Activated T-helper 2 cell treated with anti-CD3 and anti-CD28 coated beads, Interferon-gamma antibody, Interleukin-2, Interleukin-4, amounts not matched to agents 10 μg/mL and 5 μg/mL and 100 μg/mL, durations not matched to agents 14 hours and 24 hours and 36 hours (primary cell): ENCODE measurements around the gene PPM1D. TPM values are rescaled to one million over a fixed set of nuclear protein-coding genes. Genes with fewer than 3 reads are reported as not detected.
A peak's percentile ranks its signal among the peaks of the same experiment; 100 is the strongest.
"Not testable (repeated sequence)": the region's sequence is repeated elsewhere in the genome, so short reads cannot be mapped to it uniquely, and the experiment has no call there.

Experiments used
- DNase-seq: peaks from one replicate; pipeline ENCODE4 v3.0.0; 2021; ENCODE audit warnings: low spot score
- H3K27ac Mint-ChIP-seq: one replicate; pipeline ENCODE4 v1.8.0; 2021; ENCODE audit warnings: mixed read lengths
- H3K27me3 Mint-ChIP-seq: one replicate; pipeline ENCODE4 v1.8.0; 2021; ENCODE audit warnings: low read depth, mixed read lengths
- H3K36me3 Mint-ChIP-seq: one replicate; pipeline ENCODE4 v1.8.0; 2021; ENCODE audit warnings: low read depth, mixed read lengths
- H3K4me1 Mint-ChIP-seq: one replicate; pipeline ENCODE4 v1.8.0; 2021; ENCODE audit warnings: low read depth, mixed read lengths
- H3K4me3 Mint-ChIP-seq: one replicate; pipeline ENCODE4 v1.8.0; 2021; ENCODE audit warnings: low read depth, mild to moderate bottlenecking, moderate library complexity, mixed read lengths
- H3K9me3 Mint-ChIP-seq: one replicate; pipeline ENCODE4 v1.8.0; 2021; ENCODE audit warnings: mixed read lengths
- intact Hi-C: fragments of 100-400 bp; cut with micrococcal nuclease; formaldehyde crosslinking; loops from one replicate; pipeline ENCODE4 v1.15.1; 2023
- total RNA-seq: library from RNA; stranded (reverse); gene quantifications from 2 replicates; pipeline ENCODE4 v1.2.3, GENCODE V29; 2022

PPM1D gene
- total RNA-seq, 1 donor from 2014 or later: 14.9 TPM

DNA sequence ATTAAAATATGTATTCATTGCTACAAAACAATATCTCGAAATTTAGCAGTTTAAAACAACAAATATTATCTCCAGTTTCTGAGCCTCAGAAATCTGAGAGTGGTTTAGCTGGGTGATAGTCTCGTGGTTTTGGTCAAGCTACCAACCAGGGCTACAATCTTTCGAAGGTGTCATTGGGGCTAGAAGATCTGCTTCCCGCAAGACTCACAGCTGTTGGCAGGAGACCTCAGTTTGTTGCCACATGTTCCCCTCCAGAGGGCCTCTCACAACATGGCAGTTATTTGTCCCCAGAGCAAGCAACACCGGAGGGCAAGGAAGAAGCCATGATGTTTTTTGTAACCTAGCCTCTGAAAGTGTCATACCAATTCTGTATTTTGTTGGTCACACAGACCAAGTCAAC, 65.6 kb downstream of the PPM1D start:
- intact Hi-C loops: no loop called here
- no peak for DNase-seq
- Mint-ChIP-seq H3K4me3 (no peak overlapping the region), H3K27me3 (no peaks in the 10 kb centered on the region), H3K36me3 (peaks cover 18% of the 10 kb centered on the region), H3K9me3 (no peaks in the 10 kb centered on the region), H3K4me1 (no peaks in the 10 kb centered on the region), H3K27ac (no peak overlapping the region)

DNA sequence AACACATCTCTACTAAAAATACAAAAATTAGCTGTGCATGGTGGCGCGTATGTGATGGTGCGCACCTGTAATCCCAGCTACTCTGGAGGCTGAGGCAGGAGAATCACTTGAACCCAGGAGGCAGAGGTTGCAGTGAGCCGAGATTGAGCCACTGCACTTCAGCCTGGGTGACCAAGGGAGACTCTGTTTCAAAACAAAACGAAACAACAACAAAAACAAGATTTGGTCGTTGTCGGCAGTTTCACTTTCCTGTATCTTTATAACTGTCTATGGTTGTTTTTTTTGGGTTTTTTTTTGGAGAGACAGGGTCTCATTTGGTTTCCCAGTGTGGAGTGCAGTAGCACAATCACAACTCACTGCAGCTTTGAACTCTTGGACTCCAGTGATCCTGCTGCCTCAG, 68.7 kb downstream of the PPM1D start:
- H3K27me3 Mint-ChIP-seq, intact Hi-C loops, H3K27ac Mint-ChIP-seq, H3K4me3 Mint-ChIP-seq, H3K4me1 Mint-ChIP-seq, H3K9me3 Mint-ChIP-seq, H3K36me3 Mint-ChIP-seq, DNase-seq: not testable (repeated sequence)

DNA sequence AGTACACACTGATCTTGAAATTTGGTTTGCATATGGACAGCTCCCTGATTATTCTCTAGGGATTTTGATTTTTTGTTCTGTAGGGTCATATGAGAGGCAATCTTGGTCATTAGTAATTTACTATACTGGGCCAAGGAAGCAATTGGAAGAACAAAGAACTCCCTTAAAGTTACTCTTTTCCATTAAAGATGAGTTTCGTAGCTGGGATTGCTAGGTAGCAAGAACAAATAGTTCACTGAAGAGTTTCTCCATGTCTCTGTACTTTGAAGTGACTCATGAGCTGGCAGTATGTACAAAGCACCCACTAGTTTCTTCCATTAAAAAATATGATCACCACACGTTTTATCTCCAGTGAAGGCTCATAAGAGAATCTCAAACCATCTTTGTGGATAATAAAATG, 71.5 kb downstream of the PPM1D start:
- Mint-ChIP-seq H3K27ac (no peak overlapping the region), H3K27me3 (no peaks in the 10 kb centered on the region), H3K4me1 (no peaks in the 10 kb centered on the region), H3K36me3 (no peaks in the 10 kb centered on the region), H3K4me3 (no peak overlapping the region), H3K9me3 (no peaks in the 10 kb centered on the region)
- intact Hi-C loops: no loop called here
- DNase-seq: no peak

DNA sequence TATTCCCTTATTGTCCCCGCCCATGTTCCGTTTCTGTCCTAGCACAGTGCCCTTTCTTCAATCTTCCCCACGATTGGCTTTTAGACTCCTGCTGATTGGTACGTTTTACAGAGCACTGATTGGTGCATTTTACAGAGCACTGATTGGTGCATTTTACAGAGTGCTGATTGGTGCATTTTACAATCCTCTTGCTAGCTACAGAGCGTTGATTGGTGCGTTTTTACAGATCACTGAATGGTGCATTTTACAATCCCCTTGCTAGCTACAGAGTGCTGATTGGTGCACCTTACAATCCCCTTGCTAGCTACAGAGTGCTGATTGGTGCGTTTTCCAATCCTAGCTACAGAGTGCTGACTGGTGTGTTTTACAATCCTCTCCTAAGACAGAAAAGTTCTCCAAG, 74.6 kb downstream of the PPM1D start:
- not testable (repeated sequence) for DNase-seq, H3K9me3 Mint-ChIP-seq, H3K4me3 Mint-ChIP-seq, H3K36me3 Mint-ChIP-seq, H3K27me3 Mint-ChIP-seq, H3K27ac Mint-ChIP-seq
- H3K4me1 Mint-ChIP-seq: peaks cover 16% of the 10 kb centered on the region
- intact Hi-C loops: loop anchor here (5.0 kb wide), 1 partner anchor 282 kb away; the partner anchor contains the start of gene USP32

DNA sequence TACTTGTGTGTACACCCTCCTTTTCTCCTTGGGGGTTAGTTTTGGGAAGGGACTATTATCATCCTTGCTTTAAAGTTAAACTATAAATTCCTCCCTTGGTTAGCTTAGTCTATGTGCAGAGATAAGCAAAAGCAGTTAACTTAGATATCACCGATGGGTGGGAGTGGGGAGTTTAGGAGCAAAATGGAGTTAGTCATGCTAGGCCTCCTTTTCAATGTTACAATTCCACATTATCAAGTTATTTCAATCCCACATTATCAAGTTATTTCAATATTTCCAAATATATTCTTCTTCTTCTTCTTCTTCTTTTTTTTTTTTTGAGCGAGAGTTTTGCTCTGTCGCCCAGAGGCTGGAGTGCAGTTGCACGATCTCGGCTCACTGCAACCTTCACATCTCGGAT, 76.0 kb downstream of the PPM1D start:
- Mint-ChIP-seq H3K9me3 (no peaks in the 10 kb centered on the region), H3K27me3 (no peaks in the 10 kb centered on the region), H3K36me3 (no peaks in the 10 kb centered on the region), H3K4me1 (peaks cover 16% of the 10 kb centered on the region), H3K4me3 (peak overlapping the region; percentile 15), H3K27ac (no peak overlapping the region)
- intact Hi-C loops: loop anchor here (5.0 kb wide), 1 partner anchor 284 kb away; the partner anchor contains the start of gene USP32
- no peak for DNase-seq

DNA sequence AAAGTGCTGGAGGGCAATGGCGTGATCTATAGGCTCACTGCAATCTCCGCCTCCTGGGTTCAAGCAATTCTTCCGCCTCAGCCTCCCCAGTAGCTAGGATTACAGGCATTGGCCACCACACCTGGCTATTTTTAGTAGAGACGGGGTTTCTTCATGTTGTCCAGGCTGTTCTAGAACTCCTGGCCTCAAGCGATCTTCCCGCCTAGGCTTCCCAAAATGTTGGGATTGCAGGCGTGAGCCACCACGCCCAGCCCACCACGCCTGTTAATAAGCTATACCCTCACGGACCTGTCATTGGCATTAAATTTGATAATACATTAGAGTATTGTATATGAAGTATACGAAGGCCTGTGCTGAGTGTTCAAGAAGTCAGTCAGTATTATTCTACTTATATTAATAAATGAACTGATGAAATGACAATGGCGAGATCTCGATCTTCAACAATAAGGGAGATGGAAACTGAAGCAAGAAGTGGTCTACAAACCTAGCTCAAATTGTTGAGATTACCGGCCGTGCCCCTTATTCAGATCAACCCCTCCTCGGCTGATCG, 76.8 kb downstream of the PPM1D start:
- no peaks in the 10 kb centered on the region for H3K27me3 Mint-ChIP-seq
- H3K4me3 Mint-ChIP-seq: peak overlapping the region; percentile 91
- H3K4me1 Mint-ChIP-seq: peaks cover 16% of the 10 kb centered on the region
- H3K9me3 Mint-ChIP-seq: no peaks in the 10 kb centered on the region
- H3K27ac Mint-ChIP-seq: peak overlapping the region; percentile 70
- intact Hi-C loops: loop anchor here (1.0 to 5.0 kb wide), 2 partner anchors 77 to 285 kb away; partner anchors contain the start of genes PPM1D and USP32
- H3K36me3 Mint-ChIP-seq: no peaks in the 10 kb centered on the region
- no peak for DNase-seq

DNA sequence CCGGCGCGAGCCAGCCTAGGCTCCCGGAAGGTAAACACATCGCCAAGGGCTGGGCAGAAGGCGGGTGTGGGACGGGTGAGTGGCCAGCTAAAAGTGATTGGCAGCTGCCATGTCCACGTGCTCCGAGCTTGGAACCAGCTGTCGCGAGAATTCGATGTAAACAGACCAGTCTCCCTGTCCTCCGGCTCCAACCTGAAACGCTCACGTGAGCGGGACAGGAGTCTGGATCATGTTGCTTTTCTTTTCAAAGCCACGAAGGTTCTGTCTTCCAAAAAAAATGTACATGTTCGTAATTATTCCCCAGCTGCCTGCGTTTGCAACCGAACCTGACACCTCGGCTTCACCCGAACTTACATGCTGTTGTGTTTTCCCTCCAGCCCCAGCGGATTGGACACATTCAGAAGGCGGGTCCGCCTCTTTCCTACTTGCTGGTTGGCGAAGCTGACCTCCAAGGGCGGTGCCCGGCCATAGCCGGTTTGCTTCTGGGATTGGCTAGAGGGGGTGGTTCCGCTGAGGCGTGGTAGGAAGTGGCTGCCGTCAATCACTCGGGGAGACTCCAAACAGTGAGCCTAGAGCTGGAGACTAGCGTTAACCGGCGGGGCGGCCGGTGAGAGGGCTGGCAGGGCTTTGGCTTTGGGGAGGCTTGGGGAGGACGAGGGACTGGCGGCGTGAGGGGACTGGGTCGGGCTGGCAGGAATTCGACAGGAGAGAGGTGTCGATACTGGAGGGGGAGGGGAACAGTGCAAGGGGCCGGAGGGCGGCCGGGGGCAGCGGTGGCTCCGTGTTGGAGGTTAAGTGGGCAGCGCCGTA, 77.5 kb downstream of the PPM1D start, which contains the start of gene BCAS3:
TSS of gene BCAS3 (plus strand) at position 544 of the 810 bp plus-strand sequence.
- H3K27me3 Mint-ChIP-seq: no peaks in the 10 kb centered on the region
- H3K36me3 Mint-ChIP-seq: no peaks in the 10 kb centered on the region
- H3K27ac Mint-ChIP-seq: peak within 1 kb of the TSS; percentile 70
- H3K4me1 Mint-ChIP-seq: peaks cover 16% of the 10 kb centered on the region
- H3K9me3 Mint-ChIP-seq: no peaks in the 10 kb centered on the region
- peak within 1 kb of the TSS; percentile 91 for H3K4me3 Mint-ChIP-seq
- intact Hi-C loops: loop anchor here (1.0 to 5.0 kb wide), 2 partner anchors 77 to 285 kb away; partner anchors contain the start of genes PPM1D and USP32
- DNase-seq: peak; percentile 97

DNA sequence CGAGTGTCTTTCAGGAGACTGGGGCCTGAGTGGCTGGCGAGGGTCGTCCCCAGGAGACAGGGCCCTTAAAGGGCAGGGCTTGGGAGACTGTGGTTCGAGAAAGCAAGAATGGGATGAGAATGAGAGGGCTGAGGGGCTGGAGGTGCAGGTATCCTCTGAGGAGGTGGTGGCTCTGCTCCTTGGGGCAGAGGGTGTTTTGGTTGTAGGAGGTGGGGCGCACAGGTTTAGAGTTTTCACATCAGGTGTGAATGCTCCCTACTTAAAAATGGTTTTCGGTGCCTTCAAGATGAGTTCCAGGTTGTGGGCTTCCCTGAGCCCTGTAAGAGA, 78.1 kb downstream of the PPM1D start:
- peaks cover 16% of the 10 kb centered on the region for H3K4me1 Mint-ChIP-seq
- H3K27me3 Mint-ChIP-seq: no peaks in the 10 kb centered on the region
- H3K9me3 Mint-ChIP-seq: no peaks in the 10 kb centered on the region
- peak overlapping the region; percentile 91 for H3K4me3 Mint-ChIP-seq
- H3K36me3 Mint-ChIP-seq: no peaks in the 10 kb centered on the region
- no peak for DNase-seq
- peak overlapping the region; percentile 70 for H3K27ac Mint-ChIP-seq
- intact Hi-C loops: loop anchor here (5.0 kb wide), 1 partner anchor 286 kb away; the partner anchor contains the start of gene USP32

DNA sequence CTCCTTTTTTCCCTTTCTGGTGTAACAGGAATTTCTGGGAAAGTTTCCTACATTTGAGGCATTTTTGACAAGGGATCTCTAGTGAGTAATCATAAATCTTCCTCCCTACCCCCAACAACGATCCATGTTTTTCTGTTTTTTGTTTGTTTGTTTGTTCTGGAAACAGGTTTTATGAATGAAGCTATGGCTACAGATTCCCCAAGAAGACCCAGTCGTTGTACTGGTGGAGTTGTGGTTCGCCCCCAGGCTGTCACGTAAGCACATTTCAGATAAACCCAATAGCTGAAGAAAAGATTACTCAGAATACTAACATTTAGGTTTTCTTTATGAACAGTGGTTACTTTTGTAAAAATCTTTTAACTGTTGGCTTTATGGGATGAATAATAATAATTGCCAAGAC, 79.3 kb downstream of the PPM1D start:
- H3K4me3 Mint-ChIP-seq: peak overlapping the region; percentile 72
- H3K27ac Mint-ChIP-seq: no peak overlapping the region

DNA sequence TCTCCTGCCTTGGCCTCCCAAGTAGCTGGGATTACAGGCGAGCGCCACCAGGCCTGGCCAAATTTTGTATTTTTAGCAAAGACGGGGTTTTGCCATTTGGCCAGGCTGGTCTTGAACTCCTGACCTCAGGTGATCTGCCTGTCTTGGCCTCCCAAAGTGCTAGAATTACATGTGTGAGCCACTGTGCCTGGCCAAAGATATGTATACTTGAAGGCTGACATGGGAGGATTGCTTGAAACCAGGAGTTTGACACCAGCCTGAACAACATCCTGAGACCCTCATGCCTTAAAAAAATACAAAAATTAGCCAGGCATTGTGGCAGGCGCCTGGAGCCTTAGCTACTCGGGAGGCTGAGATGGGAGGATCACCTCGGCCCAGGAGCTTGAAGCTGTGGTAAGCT, 80.8 kb downstream of the PPM1D start:
- H3K4me3 Mint-ChIP-seq: no peak overlapping the region
- intact Hi-C loops: no loop called here
- no peak for DNase-seq
- peaks cover 3% of the 10 kb centered on the region for H3K36me3 Mint-ChIP-seq
- no peaks in the 10 kb centered on the region for H3K27me3 Mint-ChIP-seq
- no peaks in the 10 kb centered on the region for H3K9me3 Mint-ChIP-seq
- H3K4me1 Mint-ChIP-seq: peaks cover 16% of the 10 kb centered on the region
- no peak overlapping the region for H3K27ac Mint-ChIP-seq

More for the DNA sequence above, 79.3 kb downstream of the PPM1D start:
- no peak for DNase-seq
- Mint-ChIP-seq H3K27me3 (no peaks in the 10 kb centered on the region), H3K36me3 (no peaks in the 10 kb centered on the region), H3K9me3 (no peaks in the 10 kb centered on the region), H3K4me1 (peaks cover 16% of the 10 kb centered on the region)
- intact Hi-C loops: loop anchor here (5.0 kb wide), 1 partner anchor 287 kb away; the partner anchor contains the start of gene USP32

DNA sequence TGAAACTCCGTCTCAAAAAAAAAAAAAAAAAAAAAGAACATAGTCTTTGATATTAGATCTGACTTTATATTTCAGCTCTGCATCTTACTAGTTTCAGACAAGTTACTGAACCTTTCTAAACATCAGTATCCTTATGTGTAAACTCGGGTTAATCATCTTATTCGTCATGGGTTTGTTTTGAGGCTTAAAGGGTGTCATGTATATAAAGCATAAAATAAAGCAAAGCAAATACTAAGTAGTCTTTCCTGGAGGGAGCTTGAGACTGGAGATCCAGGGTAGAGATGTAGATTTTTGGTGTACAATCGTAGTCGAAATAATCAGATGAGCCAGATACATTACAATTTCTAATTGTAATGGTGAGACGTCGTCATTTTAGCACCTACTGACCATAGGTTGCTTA, 85.4 kb downstream of the PPM1D start:
- Mint-ChIP-seq H3K27me3 (no peaks in the 10 kb centered on the region), H3K4me3 (no peak overlapping the region), H3K9me3 (no peaks in the 10 kb centered on the region), H3K4me1 (no peaks in the 10 kb centered on the region), H3K36me3 (peaks cover 3% of the 10 kb centered on the region), H3K27ac (no peak overlapping the region)
- intact Hi-C loops: no loop called here
- DNase-seq: no peak

DNA sequence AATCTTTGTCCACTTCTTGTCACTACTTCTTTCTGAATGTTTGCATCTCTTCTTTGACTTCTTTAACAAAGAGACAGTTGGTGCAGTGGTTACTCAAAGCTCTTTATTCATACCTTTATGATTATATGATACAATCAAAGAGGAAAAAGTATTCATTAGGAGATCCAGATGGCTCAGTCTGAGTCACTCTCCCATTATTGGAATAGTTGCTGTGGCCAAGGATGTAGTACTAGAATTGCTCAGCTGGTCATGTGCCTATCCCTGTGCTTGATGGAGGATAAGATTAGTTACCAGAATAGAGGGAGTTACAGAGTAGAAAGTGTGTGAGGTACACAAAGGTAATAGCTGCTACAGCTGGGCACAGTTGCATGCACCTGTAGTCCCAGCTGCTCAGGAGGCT, 96.0 kb downstream of the PPM1D start:
- H3K4me1 Mint-ChIP-seq: no peaks in the 10 kb centered on the region
- intact Hi-C loops: no loop called here
- no peak for DNase-seq
- no peaks in the 10 kb centered on the region for H3K9me3 Mint-ChIP-seq
- H3K36me3 Mint-ChIP-seq: no peaks in the 10 kb centered on the region
- H3K27ac Mint-ChIP-seq: no peak overlapping the region
- H3K27me3 Mint-ChIP-seq: no peaks in the 10 kb centered on the region
- H3K4me3 Mint-ChIP-seq: no peak overlapping the region

DNA sequence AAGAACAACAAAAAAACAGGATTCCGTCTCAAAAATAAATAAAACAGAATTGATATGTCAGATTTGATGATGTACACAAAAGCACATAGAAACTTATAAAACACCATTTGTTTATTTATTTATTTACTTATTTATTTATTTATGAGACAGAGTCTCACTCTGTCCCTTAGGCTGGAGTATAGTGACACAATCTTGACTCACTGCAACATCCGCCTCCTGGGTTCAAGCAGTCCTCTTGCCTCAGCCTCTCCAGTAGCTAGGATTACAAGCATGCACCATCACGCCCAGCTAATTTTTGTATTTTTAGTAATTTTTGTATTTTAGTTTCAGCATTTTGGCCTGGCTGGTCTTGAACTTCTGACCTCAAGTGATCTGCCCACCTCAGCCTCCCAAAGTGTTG, 99.1 kb downstream of the PPM1D start:
- intact Hi-C loops: no loop called here
- Mint-ChIP-seq H3K27me3 (no peaks in the 10 kb centered on the region), H3K4me3 (no peak overlapping the region), H3K36me3 (no peaks in the 10 kb centered on the region), H3K9me3 (no peaks in the 10 kb centered on the region), H3K27ac (no peak overlapping the region), H3K4me1 (no peaks in the 10 kb centered on the region)
- no peak for DNase-seq
